Skeletal muscle satellite cell (primary cell): ENCODE data around the gene MYO10.
"Not testable (repeated sequence)": the region's sequence is repeated elsewhere in the genome, so short reads cannot be mapped to it uniquely, and the experiment has no call there.

Source experiments
- H3K27me3 ChIP-seq: 2 replicates; pipeline ENCODE4 v1.7.0; 2013; ENCODE audit warnings: low read length; ENCODE audit not compliant: control insufficient read depth, insufficient read depth
- H3K36me3 ChIP-seq: 2 replicates; pipeline ENCODE4 v1.7.0; 2013; ENCODE audit warnings: mild to moderate bottlenecking, control low read depth, low read length; ENCODE audit not compliant: insufficient read depth
- H3K4me1 ChIP-seq: 2 replicates; pipeline ENCODE4 v1.7.0; 2013; ENCODE audit warnings: low read length; ENCODE audit not compliant: control insufficient read depth, insufficient read depth
- H3K4me2 ChIP-seq: 2 replicates; pipeline ENCODE4 v1.7.0; 2013; ENCODE audit warnings: mild to moderate bottlenecking, low read length
- H3K4me3 ChIP-seq: 2 replicates; pipeline ENCODE4 v1.7.0; 2013; ENCODE audit warnings: low read length
- H3K9ac ChIP-seq: 2 replicates; pipeline ENCODE4 v1.7.0; 2013; ENCODE audit warnings: mild to moderate bottlenecking, low read depth, low read length, moderate library complexity
- H3K9me3 ChIP-seq: replicated peaks from 2 replicates; pipeline ENCODE4 v1.7.0; 2013; ENCODE audit warnings: mild to moderate bottlenecking, control low read depth, low read length

MYO10 gene

DNA sequence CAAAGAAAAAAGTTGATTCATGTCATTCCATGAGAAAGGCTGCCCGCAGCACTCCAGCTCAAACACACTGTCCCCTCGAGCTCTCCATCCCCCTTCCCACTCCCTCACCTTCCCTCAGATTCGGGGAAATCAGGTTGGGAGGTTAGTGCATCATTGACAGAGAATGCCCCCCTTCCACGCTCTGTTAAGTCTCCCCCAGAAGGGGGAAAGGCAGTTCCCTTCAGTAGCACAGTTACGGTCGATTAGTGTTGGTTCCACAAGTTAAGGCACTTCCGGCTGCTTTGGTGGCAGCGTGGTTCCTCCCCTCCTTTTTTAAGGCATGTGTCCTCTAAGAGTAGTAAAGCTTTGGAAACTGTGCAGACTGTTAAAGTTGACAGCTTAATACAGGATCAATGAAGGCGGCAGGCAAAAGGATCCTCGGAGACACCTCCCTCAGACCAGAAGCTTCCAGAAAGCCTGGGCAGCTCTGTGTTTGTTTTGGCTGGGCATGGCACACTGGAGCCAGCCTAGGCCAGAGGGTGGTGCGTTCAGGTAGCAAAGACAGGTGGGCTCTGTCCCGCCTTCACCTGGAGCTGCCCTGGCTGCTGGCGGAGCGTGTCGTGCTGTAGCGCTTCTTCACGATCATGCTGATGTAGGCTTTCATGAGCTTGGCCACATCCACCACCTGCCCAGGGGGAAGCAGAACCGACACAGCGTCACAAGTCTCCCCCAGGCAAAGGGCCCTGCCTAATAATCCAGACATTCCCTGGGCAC lies 269.8 kb downstream of the MYO10 start:
- H3K36me3 ChIP-seq = peaks cover 70% of the 10 kb centered on the region
- H3K4me2 ChIP-seq = no peak overlapping the region
- H3K9ac ChIP-seq = no peak overlapping the region
- H3K4me1 ChIP-seq = no peaks in the 10 kb centered on the region
- H3K27me3 ChIP-seq = no peaks in the 10 kb centered on the region
- H3K4me3 ChIP-seq = no peak overlapping the region
- no peaks in the 10 kb centered on the region for H3K9me3 ChIP-seq

DNA sequence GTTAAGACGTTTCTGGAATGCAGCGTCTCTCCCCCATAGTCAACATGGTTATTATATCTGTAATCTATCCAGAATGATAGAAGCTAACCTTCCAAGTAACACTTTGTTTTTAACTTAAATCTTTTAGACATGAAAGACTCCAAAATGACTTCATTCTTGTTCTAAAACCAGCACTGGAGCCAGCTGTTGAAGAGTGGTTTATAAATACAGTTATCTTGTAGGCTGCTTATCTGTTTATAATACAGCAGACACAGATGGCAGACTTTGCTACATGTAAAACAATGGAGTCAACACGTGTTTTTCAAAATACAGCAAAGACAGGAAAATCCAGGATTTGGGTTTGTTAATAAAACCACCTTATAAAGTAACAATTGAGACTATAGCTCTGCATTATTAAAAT lies 270.5 kb downstream of the MYO10 start:
- H3K9me3 ChIP-seq = no peaks in the 10 kb centered on the region
- no peak overlapping the region for H3K9ac ChIP-seq
- no peak overlapping the region for H3K4me3 ChIP-seq
- no peaks in the 10 kb centered on the region for H3K4me1 ChIP-seq
- peaks cover 63% of the 10 kb centered on the region for H3K36me3 ChIP-seq
- H3K27me3 ChIP-seq = no peaks in the 10 kb centered on the region
- H3K4me2 ChIP-seq = no peak overlapping the region

DNA sequence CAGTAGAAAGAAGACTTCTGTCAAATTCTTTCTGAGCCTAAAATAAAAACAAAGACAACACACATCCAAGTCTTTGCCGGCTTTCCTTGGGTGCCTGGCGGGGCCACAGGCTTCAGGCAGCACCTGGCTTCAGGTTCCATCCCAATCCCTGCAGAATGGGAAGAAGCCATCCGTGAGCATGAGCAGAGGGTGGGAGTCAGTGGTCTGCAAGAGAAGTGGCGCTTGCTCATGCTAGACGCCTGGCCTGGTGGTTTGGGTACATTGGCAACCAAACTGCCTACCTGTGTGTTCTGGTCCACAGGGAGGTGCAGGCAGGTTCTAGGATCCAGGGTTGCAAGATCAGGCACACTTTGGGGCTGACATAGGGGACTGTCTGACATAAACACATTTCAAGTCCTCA lies 271.7 kb downstream of the MYO10 start:
- no peak overlapping the region for H3K9ac ChIP-seq
- H3K9me3 ChIP-seq = no peaks in the 10 kb centered on the region
- no peak overlapping the region for H3K4me3 ChIP-seq
- H3K4me1 ChIP-seq = no peaks in the 10 kb centered on the region
- no peak overlapping the region for H3K4me2 ChIP-seq
- peaks cover 52% of the 10 kb centered on the region for H3K36me3 ChIP-seq
- H3K27me3 ChIP-seq = no peaks in the 10 kb centered on the region

DNA sequence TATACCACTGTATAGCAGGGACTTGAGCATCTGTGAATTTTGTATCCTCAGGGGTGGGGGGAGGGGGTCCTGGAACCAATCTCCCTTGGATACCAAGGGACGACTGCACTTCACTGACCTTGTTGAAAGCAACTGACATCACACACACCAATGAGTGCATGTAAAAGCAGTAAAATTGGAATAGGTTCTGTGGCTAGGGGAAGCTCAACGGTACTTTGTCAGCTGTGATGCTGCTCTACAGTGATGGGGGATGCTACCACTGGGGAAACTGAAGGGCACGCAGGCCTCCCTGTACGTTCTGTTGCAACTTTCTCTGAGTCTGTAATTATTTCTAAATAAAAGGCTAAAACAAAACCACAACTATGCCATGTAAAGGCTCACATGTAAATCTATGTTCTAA lies 272.2 kb downstream of the MYO10 start:
- H3K4me1 ChIP-seq = no peaks in the 10 kb centered on the region
- peaks cover 50% of the 10 kb centered on the region for H3K36me3 ChIP-seq
- H3K9me3 ChIP-seq = no peaks in the 10 kb centered on the region
- no peak overlapping the region for H3K4me3 ChIP-seq
- H3K27me3 ChIP-seq = no peaks in the 10 kb centered on the region
- H3K4me2 ChIP-seq = no peak overlapping the region
- no peak overlapping the region for H3K9ac ChIP-seq

DNA sequence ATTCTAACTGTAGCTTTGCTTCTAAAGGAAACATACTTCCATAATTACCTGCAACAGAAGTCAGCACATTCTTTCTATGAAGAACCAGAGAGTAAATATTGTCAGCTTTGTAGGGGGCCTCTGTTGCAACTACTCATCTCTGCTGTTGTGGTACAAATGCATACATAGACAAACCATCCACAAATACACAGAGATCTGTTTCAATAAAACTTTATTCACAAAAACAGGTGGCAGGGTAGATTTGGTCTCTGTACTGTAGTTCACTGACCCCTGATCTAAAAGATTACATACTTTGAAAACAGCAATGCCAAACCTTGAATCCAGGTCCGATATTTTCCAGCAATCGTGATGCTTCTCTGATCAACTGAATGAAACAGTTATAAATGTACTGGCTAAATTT lies 274.4 kb downstream of the MYO10 start:
- Histone ChIP-seq H3K9me3 (no peaks in the 10 kb centered on the region), H3K36me3 (peaks cover 29% of the 10 kb centered on the region), H3K27me3 (peaks cover 8% of the 10 kb centered on the region), H3K4me3 (no peak overlapping the region), H3K9ac (no peak overlapping the region), H3K4me2 (no peak overlapping the region), H3K4me1 (no peaks in the 10 kb centered on the region)

DNA sequence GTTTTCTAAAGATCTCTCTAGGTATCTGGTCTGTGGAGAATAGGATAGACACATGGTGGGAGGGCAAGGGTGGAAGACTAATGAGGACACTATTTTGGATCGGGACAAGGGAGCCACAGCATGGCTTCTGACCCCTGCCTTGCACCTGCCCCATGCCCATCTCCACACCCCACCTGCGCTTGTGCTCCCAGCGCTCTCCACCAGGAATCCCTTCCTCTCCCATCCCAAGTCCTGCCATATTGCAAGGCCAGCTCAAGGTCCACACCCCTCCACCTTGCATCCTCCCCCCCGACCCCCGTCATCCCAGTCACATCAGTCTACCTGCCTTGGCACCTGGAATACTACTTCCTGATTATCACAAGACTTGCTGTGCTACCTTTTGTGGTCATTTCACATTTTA lies 275.1 kb downstream of the MYO10 start:
- H3K4me3 ChIP-seq = no peak overlapping the region

DNA sequence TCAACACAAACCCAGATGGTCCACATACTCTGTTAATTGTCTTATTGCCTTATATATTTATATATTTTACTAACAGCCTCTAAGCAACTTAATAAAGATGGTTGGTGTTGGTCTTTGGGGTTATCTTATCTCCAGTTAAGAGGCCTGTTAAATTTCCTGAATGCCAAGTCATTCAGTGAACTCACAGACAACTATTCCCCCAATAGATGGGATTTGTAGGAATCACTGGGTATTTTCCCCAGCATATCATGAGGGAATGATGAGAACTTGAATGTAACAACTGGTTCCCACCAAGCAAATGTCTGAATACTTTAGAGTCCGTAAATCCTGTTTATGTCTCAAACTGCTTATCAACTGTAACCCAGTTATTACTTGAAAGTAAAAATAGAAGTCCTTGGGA lies 276.6 kb downstream of the MYO10 start:
- Histone ChIP-seq H3K4me2 (no peak overlapping the region), H3K9me3 (no peaks in the 10 kb centered on the region), H3K36me3 (peaks cover 15% of the 10 kb centered on the region), H3K9ac (no peak overlapping the region), H3K4me3 (no peak overlapping the region), H3K27me3 (peaks cover 10% of the 10 kb centered on the region), H3K4me1 (no peaks in the 10 kb centered on the region)

More for the DNA sequence above, 275.1 kb downstream of the MYO10 start:
- Histone ChIP-seq H3K27me3 (peaks cover 10% of the 10 kb centered on the region), H3K4me1 (no peaks in the 10 kb centered on the region), H3K4me2 (no peak overlapping the region), H3K36me3 (peaks cover 21% of the 10 kb centered on the region), H3K9ac (no peak overlapping the region), H3K9me3 (no peaks in the 10 kb centered on the region)

DNA sequence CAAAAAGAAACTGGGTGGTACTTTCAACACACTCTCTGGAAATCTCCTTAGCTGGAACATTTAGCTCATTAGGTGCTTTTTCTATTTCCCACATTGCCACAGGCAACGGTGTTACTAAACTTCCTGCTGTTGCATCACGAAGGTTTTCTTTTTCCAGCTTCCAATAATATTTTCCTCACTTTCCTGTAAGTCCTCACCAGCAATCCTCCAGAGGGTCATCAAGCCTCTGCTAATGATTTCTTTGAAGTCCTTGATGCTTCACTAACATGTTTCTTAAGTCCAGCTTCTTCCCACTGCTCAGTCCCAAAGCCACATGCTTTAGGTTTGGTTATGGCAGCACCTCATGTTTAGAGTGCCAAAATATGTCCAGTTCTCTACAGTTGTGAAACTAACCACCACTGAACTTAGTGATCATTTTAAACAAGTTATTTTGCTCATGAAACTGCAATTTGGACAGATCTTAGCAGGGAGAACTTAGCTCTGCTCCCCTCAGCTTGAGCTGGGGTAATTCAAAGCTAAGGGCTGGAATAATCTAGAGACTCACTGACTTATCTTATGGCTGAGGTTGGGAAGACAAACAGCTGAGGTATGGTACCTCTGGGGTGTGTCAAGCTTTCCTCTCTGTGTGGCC lies 279.4 kb downstream of the MYO10 start:
- Histone ChIP-seq H3K9ac (no peak overlapping the region), H3K36me3 (no peaks in the 10 kb centered on the region), H3K9me3 (no peaks in the 10 kb centered on the region), H3K4me2 (no peak overlapping the region), H3K4me3 (no peak overlapping the region), H3K4me1 (no peaks in the 10 kb centered on the region), H3K27me3 (peaks cover 10% of the 10 kb centered on the region)

DNA sequence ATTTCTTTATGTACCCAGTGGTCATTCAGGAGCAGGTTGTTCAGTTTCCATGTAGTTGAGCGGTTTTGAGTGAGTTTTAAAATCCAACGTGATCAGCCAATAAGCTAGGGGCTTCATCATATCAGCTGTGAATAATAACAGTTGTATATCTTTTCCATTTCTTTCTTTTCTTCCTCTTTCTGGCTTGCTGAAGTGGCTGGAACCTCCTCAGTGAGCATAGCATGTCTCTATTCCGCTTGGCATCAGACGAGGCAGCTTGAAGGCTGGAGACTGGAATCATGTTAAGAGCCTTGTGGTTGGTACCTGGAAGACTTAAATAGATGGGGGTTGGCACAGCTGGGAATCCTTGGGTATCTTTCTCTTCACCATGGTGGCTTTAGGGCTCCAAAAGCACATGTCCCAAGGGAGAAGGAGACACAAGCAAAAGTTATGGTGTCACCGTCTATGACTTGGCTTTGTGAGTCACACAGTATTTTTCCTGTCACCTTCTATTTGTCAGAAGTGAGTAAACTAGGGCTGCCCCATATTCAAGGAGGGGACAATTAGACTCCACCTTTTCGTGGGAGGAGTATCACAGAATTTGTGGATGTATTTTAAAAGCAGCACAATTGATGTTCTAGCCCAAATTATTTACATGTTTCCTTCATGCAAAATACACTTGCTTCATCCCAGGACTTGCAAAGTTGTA lies 281.3 kb downstream of the MYO10 start:
- H3K4me3 ChIP-seq = no peak overlapping the region
- H3K36me3 ChIP-seq = no peaks in the 10 kb centered on the region
- H3K9ac ChIP-seq = no peak overlapping the region
- H3K27me3 ChIP-seq = peaks cover 11% of the 10 kb centered on the region
- no peak overlapping the region for H3K4me2 ChIP-seq
- no peaks in the 10 kb centered on the region for H3K4me1 ChIP-seq
- H3K9me3 ChIP-seq = no peaks in the 10 kb centered on the region

DNA sequence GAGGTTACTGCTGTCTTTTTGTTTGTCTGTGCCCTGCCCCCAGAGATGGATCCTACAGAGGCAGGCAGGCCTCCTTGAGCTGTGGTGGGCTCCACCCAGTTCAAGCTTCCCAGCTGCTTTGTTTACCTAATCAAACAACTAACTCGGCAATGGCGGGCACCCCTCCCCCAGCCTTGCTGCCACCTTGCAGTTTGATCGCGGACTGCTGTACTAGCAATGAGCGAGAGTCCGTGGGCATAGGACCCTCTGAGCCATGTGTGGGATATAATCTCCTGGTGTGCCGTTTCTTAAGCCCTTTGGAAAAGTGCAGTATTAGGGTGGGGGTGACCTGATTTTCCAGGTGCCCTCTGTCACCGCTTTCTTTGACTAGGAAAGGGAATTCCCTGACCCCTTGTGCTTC lies 287.3 kb downstream of the MYO10 start:
- not testable (repeated sequence) for H3K4me3 ChIP-seq, H3K4me1 ChIP-seq, H3K36me3 ChIP-seq, H3K27me3 ChIP-seq, H3K9me3 ChIP-seq, H3K4me2 ChIP-seq, H3K9ac ChIP-seq

DNA sequence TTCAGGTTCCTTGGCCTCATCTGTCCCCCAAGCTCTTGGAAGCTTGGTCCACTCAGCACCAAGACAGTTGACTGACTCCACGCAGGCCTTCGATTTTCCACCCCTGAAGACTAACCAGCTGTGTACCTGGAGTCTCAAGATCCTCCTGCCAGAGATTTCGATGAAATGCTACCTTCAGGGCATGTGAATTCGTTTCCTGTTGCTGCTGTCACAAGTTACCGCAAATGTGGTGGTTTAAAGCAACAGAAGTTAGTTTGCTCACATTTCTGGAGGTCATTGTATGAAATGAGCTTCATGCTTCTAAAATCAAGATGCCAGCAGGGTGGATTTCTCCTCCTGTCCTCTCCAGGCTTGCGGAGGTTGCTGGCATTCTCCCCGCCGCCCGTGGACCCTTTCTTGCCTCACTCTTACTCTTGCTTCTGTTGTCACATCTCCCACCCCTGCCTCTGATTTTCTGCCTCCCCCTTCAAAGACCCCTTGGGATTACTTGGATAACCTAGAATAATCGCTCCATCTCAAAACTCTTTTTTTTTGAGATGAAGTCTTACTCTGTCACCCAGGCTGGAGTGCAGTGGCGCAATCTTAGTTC lies 291.7 kb downstream of the MYO10 start:
- no peak overlapping the region for H3K4me2 ChIP-seq
- peaks cover 26% of the 10 kb centered on the region for H3K27me3 ChIP-seq
- no peaks in the 10 kb centered on the region for H3K36me3 ChIP-seq
- H3K9me3 ChIP-seq = no peaks in the 10 kb centered on the region
- H3K4me3 ChIP-seq = no peak overlapping the region
- no peak overlapping the region for H3K9ac ChIP-seq
- no peaks in the 10 kb centered on the region for H3K4me1 ChIP-seq
